Thyroid gland (tissue), 4 donors: ENCODE data around the gene ABI1.

Source experiments
- POLR2A ChIP-seq, 2 donors: fragments of 450-650 bp; IDR thresholded peaks; one replicate each; pipeline ENCODE4 v1.6.1; 2017; ENCODE audit warnings: antibody characterized with exemption in 2 of 2, mild to moderate bottlenecking in 2 of 2, moderate library complexity in 1 of 2
- TF ChIP-seq, protein P1 (sequence below), 6 experiments: fragments of 200-600 bp in 3 of 6; fragments of 450-650 bp in 3 of 6; sonication (generic) in 3 of 6; IDR thresholded peaks; one replicate each; pipeline ENCODE4 v1.5.1; 2016 to 2019; ENCODE audit warnings: antibody characterized with exemption in 6 of 6, mild to moderate bottlenecking in 2 of 6, inconsistent platforms in 1 of 6, moderate library complexity in 1 of 6

DNA sequence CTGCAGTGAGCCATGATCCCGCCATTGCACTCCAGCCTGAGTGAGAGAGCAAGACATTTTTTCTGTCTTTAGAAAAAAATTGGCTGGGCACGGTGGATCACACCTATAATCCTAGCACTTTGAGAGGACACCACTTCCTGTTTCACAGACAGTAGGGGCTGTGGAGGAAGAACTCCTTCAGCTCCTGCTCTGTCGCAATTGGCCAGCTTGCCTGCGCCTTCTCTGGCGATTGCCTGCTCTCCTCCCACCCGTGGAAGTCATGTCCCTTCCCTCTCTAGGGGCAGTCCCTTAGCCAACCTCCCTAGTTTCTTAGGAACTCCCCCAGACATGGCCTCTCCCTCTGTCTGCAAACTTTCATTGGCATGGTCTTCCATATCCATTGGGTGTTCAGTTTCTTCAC is 154.6 kb downstream of the ABI1 start:
- TF ChIP-seq, protein P1, sequence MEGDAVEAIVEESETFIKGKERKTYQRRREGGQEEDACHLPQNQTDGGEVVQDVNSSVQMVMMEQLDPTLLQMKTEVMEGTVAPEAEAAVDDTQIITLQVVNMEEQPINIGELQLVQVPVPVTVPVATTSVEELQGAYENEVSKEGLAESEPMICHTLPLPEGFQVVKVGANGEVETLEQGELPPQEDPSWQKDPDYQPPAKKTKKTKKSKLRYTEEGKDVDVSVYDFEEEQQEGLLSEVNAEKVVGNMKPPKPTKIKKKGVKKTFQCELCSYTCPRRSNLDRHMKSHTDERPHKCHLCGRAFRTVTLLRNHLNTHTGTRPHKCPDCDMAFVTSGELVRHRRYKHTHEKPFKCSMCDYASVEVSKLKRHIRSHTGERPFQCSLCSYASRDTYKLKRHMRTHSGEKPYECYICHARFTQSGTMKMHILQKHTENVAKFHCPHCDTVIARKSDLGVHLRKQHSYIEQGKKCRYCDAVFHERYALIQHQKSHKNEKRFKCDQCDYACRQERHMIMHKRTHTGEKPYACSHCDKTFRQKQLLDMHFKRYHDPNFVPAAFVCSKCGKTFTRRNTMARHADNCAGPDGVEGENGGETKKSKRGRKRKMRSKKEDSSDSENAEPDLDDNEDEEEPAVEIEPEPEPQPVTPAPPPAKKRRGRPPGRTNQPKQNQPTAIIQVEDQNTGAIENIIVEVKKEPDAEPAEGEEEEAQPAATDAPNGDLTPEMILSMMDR (IDR thresholded peaks at IDR 0.05), result no peak
- TF ChIP-seq POLR2A (IDR thresholded peaks at IDR 0.05), result no peak
